GM12878 (cell line): ENCODE measurements around the gene RHPN2. TPM values are rescaled to one million over a fixed set of nuclear protein-coding genes. Genes with fewer than 3 reads are reported as not detected.

ENCODE experiments used
- ASH2L ChIP-seq: fragments of 300-600, 200-600 bp; sonication (generic); IDR thresholded peaks from 2 replicates; pipeline ENCODE4 v1.6.1; 2017; ENCODE audit warnings: low read depth, mild to moderate bottlenecking, borderline replicate concordance
- BACH1 ChIP-seq: fragments of 450-650 bp; IDR thresholded peaks from 2 replicates; pipeline ENCODE4 v1.6.1; 2017; ENCODE audit warnings: mild to moderate bottlenecking, borderline replicate concordance
- CREB1 ChIP-seq: IDR thresholded peaks from 2 replicates; pipeline ENCODE4 v1.6.1; 2012; ENCODE audit warnings: low read depth, mild to moderate bottlenecking, inconsistent platforms
- DPF2 ChIP-seq: fragments of 450-650 bp; IDR thresholded peaks from 2 replicates; pipeline ENCODE4 v1.6.1; 2017; ENCODE audit warnings: mild to moderate bottlenecking
- EP300 ChIP-seq, 2 experiments: fragments of 150-350 bp in 1 of 2; IDR thresholded peaks; 2 replicates each; pipeline ENCODE4 v1.6.1; 2011 to 2012; ENCODE audit warnings: low read depth in 2 of 2, low read length in 2 of 2, borderline replicate concordance in 1 of 2, improper control_type of control experiment in 1 of 2, inconsistent platforms in 1 of 2; ENCODE audit not compliant: control insufficient read depth in 1 of 2
- EZH2 ChIP-seq: IDR thresholded peaks from 2 replicates; pipeline ENCODE4 v1.6.1; 2012; ENCODE audit warnings: low read depth, mild to moderate bottlenecking, control low read depth, inconsistent platforms, low read length, borderline replicate concordance; ENCODE audit not compliant: control insufficient read depth
- HDGF ChIP-seq: fragments of 450-650 bp; IDR thresholded peaks from 2 replicates; pipeline ENCODE4 v1.6.1; 2016; ENCODE audit warnings: antibody characterized with exemption
- KLF5 ChIP-seq: fragments of 450-650 bp; IDR thresholded peaks from 2 replicates; pipeline ENCODE4 v1.6.1; 2014; ENCODE audit warnings: mild to moderate bottlenecking; ENCODE audit not compliant: partially characterized antibody
- MTA2 ChIP-seq: fragments of 450-650 bp; IDR thresholded peaks from 2 replicates; pipeline ENCODE4 v1.6.1; 2016; ENCODE audit warnings: low read depth, mild to moderate bottlenecking, moderate library complexity
- MYC ChIP-seq: IDR thresholded peaks from 2 replicates; pipeline ENCODE4 v1.6.1; 2011; ENCODE audit warnings: mild to moderate bottlenecking, low read length, moderate library complexity, inconsistent platforms; ENCODE audit not compliant: insufficient read depth, insufficient replicate concordance, insufficient read length, severe bottlenecking
- NR2F1 ChIP-seq: fragments of 450-650 bp; conservative IDR thresholded peaks from 2 replicates; pipeline ENCODE4 v1.6.1; 2017; ENCODE audit warnings: mild to moderate bottlenecking
- PAX8 ChIP-seq: fragments of 450-650 bp; IDR thresholded peaks from 2 replicates; pipeline ENCODE4 v1.6.1; 2017; ENCODE audit warnings: mild to moderate bottlenecking, moderate library complexity
- RELA ChIP-seq: fragments of 450-650 bp; IDR thresholded peaks from 2 replicates; pipeline ENCODE4 v1.8.0; 2014; ENCODE audit warnings: borderline replicate concordance; ENCODE audit not compliant: partially characterized antibody
- SREBF1 ChIP-seq: IDR thresholded peaks from 2 replicates; pipeline ENCODE4 v1.6.1; 2012; ENCODE audit warnings: mild to moderate bottlenecking, low read length
- SREBF2 ChIP-seq: IDR thresholded peaks from 2 replicates; pipeline ENCODE4 v1.6.1; 2012; ENCODE audit warnings: mild to moderate bottlenecking, low read length
- TCF7 ChIP-seq: IDR thresholded peaks from 2 replicates; pipeline ENCODE4 v1.6.1; 2014; ENCODE audit warnings: antibody characterized with exemption, borderline replicate concordance
- YBX1 ChIP-seq: fragments of 450-650 bp; IDR thresholded peaks from 2 replicates; pipeline ENCODE4 v1.6.1; 2016; ENCODE audit warnings: antibody characterized with exemption
- polyA plus RNA-seq, 11 experiments: library from polyadenylated mRNA; depleted of rRNA in 4 of 11; unstranded in 6 of 11; stranded (reverse) in 5 of 11; fragments of >200 nt; fragmentation: Nextera tagmentation in 4 of 11; fragmentation: Illumina TruSeq in 1 of 11; extraction: Ambion mirVana in 4 of 11; extraction: Trizol in 1 of 11; gene quantifications; 1 replicate in 1 of 11; 2 replicates in 10 of 11; pipeline versions ENCODE4 v1.2.1 to v1.2.3, GENCODE V29; 2011 to 2016; ENCODE audit warnings: inconsistent platforms in 2 of 11, missing spikeins in 2 of 11, low read depth in 1 of 11
- total RNA-seq, 4 experiments: library from RNA; depleted of rRNA in 3 of 4; stranded (reverse); fragments of >200 nt in 3 of 4; fragmentation: Illumina TruSeq in 1 of 4; extraction: Trizol in 1 of 4; gene quantifications; 2 replicates each; pipeline versions ENCODE4 v1.2.1 to v1.2.3, GENCODE V29; 2013 to 2021
- TF ChIP-seq, protein P1 (sequence below): fragments of 450-650 bp; IDR thresholded peaks from 2 replicates; pipeline ENCODE4 v1.6.1; 2018; ENCODE audit warnings: mild to moderate bottlenecking, low read depth, moderate library complexity; ENCODE audit not compliant: partially characterized antibody
- TF ChIP-seq, protein P2 (sequence below): fragments of 450-650 bp; IDR thresholded peaks from 2 replicates; pipeline ENCODE4 v1.6.1; 2017; ENCODE audit warnings: antibody characterized with exemption, mild to moderate bottlenecking, moderate library complexity
- TF ChIP-seq, protein P3 (sequence below): fragments of 450-650 bp; IDR thresholded peaks from 2 replicates; pipeline ENCODE4 v1.6.1; 2017; ENCODE audit warnings: borderline replicate concordance
- TF ChIP-seq, protein P4 (sequence below): fragments of 450-650 bp; IDR thresholded peaks from 2 replicates; pipeline ENCODE4 v1.6.1; 2017; ENCODE audit warnings: mild to moderate bottlenecking, low read depth, inconsistent platforms; ENCODE audit not compliant: poor library complexity, severe bottlenecking

RHPN2 gene
- total and polyA plus RNA-seq, 10 of the 15 experiments (the other 5 are each of a cell fraction or from before 2014, with no cell fraction given): 0.71 to 7.4 (median 3.7) TPM

DNA sequence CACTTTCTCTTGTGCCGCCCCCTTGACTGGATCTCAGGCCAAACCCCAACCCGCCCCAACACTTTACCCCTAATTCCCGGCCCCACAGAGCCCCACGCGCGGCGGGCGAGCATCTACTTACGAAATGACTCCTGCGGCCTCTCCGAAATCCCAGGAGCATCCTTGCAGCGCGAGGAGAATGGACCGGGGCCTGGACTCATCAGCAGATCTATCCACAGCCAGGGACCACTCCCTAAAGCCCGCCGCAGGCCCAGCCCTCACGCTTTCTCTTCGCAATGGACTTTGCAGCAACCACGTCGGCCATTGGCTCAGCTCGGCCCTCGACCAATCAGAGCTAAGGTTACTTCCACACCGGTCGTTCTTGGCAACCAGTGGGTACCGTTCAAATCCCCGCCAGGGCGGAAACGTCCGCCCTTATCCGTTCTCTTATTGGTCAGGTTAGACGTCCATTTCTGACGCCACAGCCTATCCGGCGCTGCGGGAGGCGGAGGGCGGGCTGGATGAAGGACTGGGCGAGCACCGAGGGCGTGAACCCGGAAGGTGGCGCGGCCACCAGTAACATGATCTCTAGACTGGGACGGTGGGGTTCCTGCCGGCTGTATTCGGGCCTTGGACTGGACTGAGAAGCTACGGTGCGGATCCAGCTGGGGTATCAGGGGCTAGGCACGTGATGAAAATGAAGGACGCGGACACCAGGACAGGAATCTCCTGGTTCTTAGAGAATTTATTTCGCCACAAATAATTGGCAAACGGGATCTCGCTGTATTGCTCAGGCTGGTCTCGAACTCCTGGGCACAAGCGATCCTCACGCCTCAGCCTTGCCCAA is 92.8 kb downstream of the RHPN2 start, which contains the start of the genes CEP89 and FAAP24 (continued):
- TF ChIP-seq BACH1: no peak
- peak; percentile 61 for TF ChIP-seq RELA
- no peak for TF ChIP-seq PAX8
- no peak for TF ChIP-seq MYC
- TF ChIP-seq ASH2L: no peak
- peak; percentile 90 for TF ChIP-seq DPF2
- TF ChIP-seq, protein P1, sequence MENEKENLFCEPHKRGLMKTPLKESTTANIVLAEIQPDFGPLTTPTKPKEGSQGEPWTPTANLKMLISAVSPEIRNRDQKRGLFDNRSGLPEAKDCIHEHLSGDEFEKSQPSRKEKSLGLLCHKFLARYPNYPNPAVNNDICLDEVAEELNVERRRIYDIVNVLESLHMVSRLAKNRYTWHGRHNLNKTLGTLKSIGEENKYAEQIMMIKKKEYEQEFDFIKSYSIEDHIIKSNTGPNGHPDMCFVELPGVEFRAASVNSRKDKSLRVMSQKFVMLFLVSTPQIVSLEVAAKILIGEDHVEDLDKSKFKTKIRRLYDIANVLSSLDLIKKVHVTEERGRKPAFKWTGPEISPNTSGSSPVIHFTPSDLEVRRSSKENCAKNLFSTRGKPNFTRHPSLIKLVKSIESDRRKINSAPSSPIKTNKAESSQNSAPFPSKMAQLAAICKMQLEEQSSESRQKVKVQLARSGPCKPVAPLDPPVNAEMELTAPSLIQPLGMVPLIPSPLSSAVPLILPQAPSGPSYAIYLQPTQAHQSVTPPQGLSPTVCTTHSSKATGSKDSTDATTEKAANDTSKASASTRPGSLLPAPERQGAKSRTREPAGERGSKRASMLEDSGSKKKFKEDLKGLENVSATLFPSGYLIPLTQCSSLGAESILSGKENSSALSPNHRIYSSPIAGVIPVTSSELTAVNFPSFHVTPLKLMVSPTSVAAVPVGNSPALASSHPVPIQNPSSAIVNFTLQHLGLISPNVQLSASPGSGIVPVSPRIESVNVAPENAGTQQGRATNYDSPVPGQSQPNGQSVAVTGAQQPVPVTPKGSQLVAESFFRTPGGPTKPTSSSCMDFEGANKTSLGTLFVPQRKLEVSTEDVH: peak; percentile 28
- TF ChIP-seq, protein P2, sequence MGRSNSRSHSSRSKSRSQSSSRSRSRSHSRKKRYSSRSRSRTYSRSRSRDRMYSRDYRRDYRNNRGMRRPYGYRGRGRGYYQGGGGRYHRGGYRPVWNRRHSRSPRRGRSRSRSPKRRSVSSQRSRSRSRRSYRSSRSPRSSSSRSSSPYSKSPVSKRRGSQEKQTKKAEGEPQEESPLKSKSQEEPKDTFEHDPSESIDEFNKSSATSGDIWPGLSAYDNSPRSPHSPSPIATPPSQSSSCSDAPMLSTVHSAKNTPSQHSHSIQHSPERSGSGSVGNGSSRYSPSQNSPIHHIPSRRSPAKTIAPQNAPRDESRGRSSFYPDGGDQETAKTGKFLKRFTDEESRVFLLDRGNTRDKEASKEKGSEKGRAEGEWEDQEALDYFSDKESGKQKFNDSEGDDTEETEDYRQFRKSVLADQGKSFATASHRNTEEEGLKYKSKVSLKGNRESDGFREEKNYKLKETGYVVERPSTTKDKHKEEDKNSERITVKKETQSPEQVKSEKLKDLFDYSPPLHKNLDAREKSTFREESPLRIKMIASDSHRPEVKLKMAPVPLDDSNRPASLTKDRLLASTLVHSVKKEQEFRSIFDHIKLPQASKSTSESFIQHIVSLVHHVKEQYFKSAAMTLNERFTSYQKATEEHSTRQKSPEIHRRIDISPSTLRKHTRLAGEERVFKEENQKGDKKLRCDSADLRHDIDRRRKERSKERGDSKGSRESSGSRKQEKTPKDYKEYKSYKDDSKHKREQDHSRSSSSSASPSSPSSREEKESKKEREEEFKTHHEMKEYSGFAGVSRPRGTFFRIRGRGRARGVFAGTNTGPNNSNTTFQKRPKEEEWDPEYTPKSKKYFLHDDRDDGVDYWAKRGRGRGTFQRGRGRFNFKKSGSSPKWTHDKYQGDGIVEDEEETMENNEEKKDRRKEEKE: no peak
- TF ChIP-seq, protein P3, sequence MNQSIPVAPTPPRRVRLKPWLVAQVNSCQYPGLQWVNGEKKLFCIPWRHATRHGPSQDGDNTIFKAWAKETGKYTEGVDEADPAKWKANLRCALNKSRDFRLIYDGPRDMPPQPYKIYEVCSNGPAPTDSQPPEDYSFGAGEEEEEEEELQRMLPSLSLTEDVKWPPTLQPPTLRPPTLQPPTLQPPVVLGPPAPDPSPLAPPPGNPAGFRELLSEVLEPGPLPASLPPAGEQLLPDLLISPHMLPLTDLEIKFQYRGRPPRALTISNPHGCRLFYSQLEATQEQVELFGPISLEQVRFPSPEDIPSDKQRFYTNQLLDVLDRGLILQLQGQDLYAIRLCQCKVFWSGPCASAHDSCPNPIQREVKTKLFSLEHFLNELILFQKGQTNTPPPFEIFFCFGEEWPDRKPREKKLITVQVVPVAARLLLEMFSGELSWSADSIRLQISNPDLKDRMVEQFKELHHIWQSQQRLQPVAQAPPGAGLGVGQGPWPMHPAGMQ: no peak
- TF ChIP-seq NR2F1: peak; percentile 94
- no peak for TF ChIP-seq TCF7
- TF ChIP-seq, protein P4, sequence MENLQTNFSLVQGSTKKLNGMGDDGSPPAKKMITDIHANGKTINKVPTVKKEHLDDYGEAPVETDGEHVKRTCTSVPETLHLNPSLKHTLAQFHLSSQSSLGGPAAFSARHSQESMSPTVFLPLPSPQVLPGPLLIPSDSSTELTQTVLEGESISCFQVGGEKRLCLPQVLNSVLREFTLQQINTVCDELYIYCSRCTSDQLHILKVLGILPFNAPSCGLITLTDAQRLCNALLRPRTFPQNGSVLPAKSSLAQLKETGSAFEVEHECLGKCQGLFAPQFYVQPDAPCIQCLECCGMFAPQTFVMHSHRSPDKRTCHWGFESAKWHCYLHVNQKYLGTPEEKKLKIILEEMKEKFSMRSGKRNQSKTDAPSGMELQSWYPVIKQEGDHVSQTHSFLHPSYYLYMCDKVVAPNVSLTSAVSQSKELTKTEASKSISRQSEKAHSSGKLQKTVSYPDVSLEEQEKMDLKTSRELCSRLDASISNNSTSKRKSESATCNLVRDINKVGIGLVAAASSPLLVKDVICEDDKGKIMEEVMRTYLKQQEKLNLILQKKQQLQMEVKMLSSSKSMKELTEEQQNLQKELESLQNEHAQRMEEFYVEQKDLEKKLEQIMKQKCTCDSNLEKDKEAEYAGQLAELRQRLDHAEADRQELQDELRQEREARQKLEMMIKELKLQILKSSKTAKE: peak; percentile 65
- no peak for TF ChIP-seq EZH2
- peak; percentile 87 for TF ChIP-seq CREB1
- TF ChIP-seq KLF5: peak; percentile 64
- no peak for TF ChIP-seq EP300 (IDR thresholded peaks at IDR 0.05; ENCODE audit: borderline replicate concordance in 1 of 2, control insufficient read depth in 1 of 2, low read depth in 2 of 2, low read length in 2 of 2)
- TF ChIP-seq MTA2: 0 out of 2 replicates have a peak, but pooled peaks have one; percentile 28
- no peak for TF ChIP-seq YBX1
- TF ChIP-seq SREBF2: peak; percentile 72
- no peak for TF ChIP-seq HDGF
- TF ChIP-seq SREBF1: no peak
